Fibroblast of mammary gland (primary cell): ENCODE measurements around the gene TRPM1.

ENCODE experiments used
- DNase-seq: peaks from one replicate; pipeline ENCODE4 v3.0.0-alpha.2; 2010; ENCODE audit warnings: low read depth
- H3K4me3 ChIP-seq: 2 replicates; pipeline ENCODE4 v1.5.1; 2011; ENCODE audit warnings: low read depth, mild to moderate bottlenecking, low read length, moderate library complexity; ENCODE audit not compliant: control insufficient read depth
- CTCF ChIP-seq: conservative IDR thresholded peaks from 2 replicates; pipeline ENCODE4 v1.5.1; 2011; ENCODE audit warnings: low read depth, low read length, inconsistent platforms; ENCODE audit not compliant: control insufficient read depth, insufficient read depth

TRPM1 gene

GRCh38 chr15:30962659-30963058, 138.9 kb downstream of the TRPM1 start:
- DNase-seq: no peak
- TF ChIP-seq CTCF: no peak

DNA sequence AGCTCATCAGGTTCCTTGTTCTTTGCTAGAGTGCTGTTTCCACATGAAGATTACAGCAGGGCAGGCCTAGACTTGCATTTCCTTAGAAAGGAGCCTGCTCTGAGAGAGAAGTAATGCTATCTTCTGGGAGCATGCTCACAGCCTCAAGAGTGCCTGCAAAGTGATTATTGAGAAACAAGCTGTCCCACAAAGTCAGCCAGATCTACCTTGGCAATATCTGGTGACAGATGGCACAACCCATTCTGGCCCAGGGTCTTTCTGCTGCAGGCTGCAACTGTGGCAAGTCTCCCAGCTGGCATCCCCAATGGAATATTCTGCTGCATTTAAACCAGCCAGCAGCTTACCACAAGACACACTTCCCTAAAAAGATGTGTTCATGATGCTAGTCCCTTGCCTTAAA, 139.4 kb downstream of the TRPM1 start:
- H3K4me3 ChIP-seq: no peak overlapping the region
- no peak for DNase-seq
- TF ChIP-seq CTCF: no peak

More at GRCh38 chr15:30962659-30963058, 138.9 kb downstream of the TRPM1 start:
- no peak overlapping the region for H3K4me3 ChIP-seq

DNA sequence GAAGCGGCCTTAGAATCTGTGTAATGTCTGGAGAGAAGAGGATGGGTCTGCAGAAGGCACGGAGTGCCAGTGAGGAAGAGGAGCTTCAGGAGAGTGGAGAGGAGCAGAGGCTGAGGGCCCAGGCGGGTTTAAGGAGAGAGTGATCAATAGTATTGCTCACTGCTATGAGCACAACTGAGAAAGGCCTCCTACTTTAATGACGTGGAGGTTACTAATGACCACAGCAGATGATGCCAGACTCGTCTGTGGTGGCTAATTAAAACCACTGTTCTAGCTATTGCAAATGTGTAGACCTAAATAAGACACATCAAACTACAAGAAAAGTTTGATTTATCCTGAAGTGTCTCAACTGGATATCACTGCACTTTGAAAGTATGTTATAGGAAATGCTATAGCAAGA, 143.3 kb downstream of the TRPM1 start:
- no peak for TF ChIP-seq CTCF
- DNase-seq: peak; percentile 63

DNA sequence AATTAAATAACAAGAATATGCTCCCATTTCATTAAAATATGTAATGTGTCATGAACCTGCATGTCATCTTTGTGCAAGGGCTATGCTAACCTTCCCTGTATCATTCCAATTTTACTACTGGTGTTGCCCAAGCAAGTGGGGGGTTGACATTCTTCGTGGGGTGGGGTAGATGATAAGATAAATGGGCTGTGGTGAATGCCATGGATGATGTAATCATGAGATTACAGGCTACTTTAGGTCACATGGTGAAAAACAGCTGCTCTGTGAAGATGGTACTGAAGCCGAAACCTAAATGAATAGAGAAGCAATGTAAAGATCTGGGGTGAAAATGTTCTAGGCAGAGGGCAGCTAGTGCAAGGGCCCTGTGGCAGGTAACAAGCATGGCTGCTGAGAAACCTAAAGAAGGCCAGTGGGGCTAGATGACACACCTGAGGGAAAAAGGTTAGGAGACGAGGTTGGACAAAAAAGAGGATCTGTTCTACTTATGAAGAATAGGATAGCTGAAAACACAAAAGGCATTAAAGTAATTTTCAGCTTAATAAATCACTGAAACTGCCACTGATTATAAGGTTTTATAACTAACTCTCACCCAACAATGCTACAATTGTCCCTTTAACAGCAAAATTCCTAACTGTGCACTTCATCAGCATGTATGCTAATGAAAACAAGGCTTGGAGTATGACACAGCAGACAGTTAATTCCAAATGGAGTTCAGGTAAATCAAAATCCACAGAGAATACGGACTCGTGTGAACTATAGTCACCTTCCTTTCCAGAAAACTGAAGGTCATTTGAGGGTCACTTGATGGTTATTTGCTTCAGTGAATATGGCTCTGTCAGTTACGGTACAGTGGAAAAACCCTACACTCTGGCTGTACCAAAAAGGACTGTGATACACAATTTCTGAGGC, 145.1 kb downstream of the TRPM1 start:
- no peak overlapping the region for H3K4me3 ChIP-seq
- no peak for TF ChIP-seq CTCF
- no peak for DNase-seq

More for the DNA sequence above, 143.3 kb downstream of the TRPM1 start:
- H3K4me3 ChIP-seq: no peak overlapping the region

- peak; percentile 31 for DNase-seq
- no peak overlapping the region for H3K4me3 ChIP-seq
- no peak for TF ChIP-seq CTCF
Observed at GRCh38 chr15:30954674-30955073, 146.9 kb downstream of the TRPM1 start.

DNA sequence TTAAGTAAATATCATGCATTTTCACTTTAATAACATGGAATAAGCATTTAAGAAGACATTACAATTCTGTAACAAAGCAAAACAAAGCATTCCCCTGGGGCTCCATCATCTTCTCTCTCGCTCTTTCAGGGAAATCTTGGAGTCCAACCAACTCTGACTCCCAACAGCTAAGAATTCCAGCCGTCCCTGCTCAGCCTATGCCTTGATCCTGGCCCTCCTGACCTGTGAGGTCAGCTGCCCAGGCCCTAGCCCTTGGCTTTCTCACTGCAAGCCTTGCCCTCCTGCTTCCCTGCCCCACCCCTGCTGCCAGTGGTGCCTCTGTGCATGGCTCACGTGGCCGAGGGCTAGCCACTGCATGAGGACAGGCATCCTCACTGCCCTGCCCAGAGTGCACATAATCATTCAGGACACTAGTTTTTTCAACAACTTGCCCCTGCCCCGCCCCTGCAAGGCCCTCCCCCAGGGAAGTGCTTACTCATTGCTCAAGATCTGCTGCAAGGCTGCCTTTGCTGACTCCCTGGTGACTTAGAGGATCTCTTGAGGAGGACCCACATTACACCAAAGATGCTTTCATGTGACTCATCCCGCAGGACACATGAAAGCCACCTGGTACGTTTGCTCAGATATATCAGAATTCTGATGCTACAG, 147.7 kb downstream of the TRPM1 start:
- no peak overlapping the region for H3K4me3 ChIP-seq
- DNase-seq: peak; percentile 98
- no peak for TF ChIP-seq CTCF

DNA sequence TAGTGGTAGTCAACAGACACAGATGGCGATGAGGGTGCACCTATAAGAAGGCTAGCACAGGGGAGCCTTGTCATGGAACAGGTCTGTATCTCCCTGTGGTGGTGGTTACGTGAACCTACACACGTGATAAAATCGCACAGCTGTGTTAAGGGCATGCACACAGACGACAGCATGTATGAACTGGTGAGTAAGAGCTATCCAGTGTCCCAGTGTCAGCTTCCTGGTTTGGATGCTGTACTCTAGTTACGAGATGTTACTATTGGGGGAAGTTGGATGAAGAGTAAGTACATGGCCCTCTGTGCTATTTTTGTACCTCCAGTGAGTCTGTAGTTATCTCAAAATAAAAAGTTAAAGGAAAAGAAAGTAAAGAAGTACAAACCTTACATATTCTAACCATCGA, 148.3 kb downstream of the TRPM1 start:
- no peak for DNase-seq
- TF ChIP-seq CTCF: no peak

More for the DNA sequence above, 148.3 kb downstream of the TRPM1 start:
- H3K4me3 ChIP-seq: no peak overlapping the region
